Activated B cell treated with CpG ODN at 0.5 μM for 24 hours (primary cell): ENCODE data around the gene FOXP1. TPM values are rescaled to one million over a fixed set of nuclear protein-coding genes. Genes with fewer than 3 reads are reported as not detected.

Source experiments
- ATAC-seq: fragments of 200-7000 bp; cut with Tn5 transposase; one replicate; pipeline ENCODE4 v1.10.0; 2021; ENCODE audit warnings: low read depth, mild to moderate bottlenecking, moderate library complexity
- CTCF ChIA-PET: fragments of 350-600 bp; sonication (Branson Sonifier 250); formaldehyde crosslinking; loops from one replicate; lab custom pipeline; 2021; ENCODE audit warnings: antibody characterized with exemption; lab: Charles Lee
- POLR2A ChIA-PET: fragments of 350-600 bp; sonication (Branson Sonifier 250); formaldehyde crosslinking; loops from one replicate; lab custom pipeline; 2021; ENCODE audit warnings: antibody characterized with exemption; lab: Charles Lee
- DNase-seq: peaks from one replicate; pipeline ENCODE4 v3.0.0; 2022
- H3K27ac Mint-ChIP-seq: one replicate; pipeline ENCODE4 v1.8.0; 2020; ENCODE audit warnings: mixed read lengths
- H3K27me3 Mint-ChIP-seq: one replicate; pipeline ENCODE4 v1.8.0; 2021; ENCODE audit warnings: mixed read lengths
- H3K36me3 Mint-ChIP-seq: one replicate; pipeline ENCODE4 v1.8.0; 2021; ENCODE audit warnings: low read depth, mixed read lengths
- H3K4me1 Mint-ChIP-seq: one replicate; pipeline ENCODE4 v1.8.0; 2021; ENCODE audit warnings: mixed read lengths
- H3K4me3 Mint-ChIP-seq: one replicate; pipeline ENCODE4 v1.8.0; 2020; ENCODE audit warnings: mild to moderate bottlenecking, mixed read lengths
- H3K9me3 Mint-ChIP-seq: one replicate; pipeline ENCODE4 v1.8.0; 2020; ENCODE audit warnings: mixed read lengths
- intact Hi-C: fragments of 100-400 bp; cut with micrococcal nuclease; formaldehyde crosslinking; loops from one replicate; pipeline ENCODE4 v1.15.1; 2024
- total RNA-seq: library from RNA; stranded (reverse); gene quantifications from 2 replicates; pipeline ENCODE4 v1.2.3, GENCODE V29; 2022
- TF ChIP-seq, protein P1 (sequence below): fragments of 200-600 bp; IDR thresholded peaks from one replicate; pipeline ENCODE4 v1.8.0; 2022; ENCODE audit warnings: antibody characterized with exemption, mild to moderate bottlenecking

Gene FOXP1
- total RNA-seq, 1 donor from 2014 or later, result 563 TPM

- POLR2A ChIA-PET, result interaction anchor here (0.7 to 9.2 kb wide), 8 partner anchors 10 to 64 kb away, joined by 3 to 82 read pairs (median 3); no protein-coding TSS in a partner anchor
- no peaks in the 10 kb centered on the region for H3K27me3 Mint-ChIP-seq
- TF ChIP-seq, protein P1, sequence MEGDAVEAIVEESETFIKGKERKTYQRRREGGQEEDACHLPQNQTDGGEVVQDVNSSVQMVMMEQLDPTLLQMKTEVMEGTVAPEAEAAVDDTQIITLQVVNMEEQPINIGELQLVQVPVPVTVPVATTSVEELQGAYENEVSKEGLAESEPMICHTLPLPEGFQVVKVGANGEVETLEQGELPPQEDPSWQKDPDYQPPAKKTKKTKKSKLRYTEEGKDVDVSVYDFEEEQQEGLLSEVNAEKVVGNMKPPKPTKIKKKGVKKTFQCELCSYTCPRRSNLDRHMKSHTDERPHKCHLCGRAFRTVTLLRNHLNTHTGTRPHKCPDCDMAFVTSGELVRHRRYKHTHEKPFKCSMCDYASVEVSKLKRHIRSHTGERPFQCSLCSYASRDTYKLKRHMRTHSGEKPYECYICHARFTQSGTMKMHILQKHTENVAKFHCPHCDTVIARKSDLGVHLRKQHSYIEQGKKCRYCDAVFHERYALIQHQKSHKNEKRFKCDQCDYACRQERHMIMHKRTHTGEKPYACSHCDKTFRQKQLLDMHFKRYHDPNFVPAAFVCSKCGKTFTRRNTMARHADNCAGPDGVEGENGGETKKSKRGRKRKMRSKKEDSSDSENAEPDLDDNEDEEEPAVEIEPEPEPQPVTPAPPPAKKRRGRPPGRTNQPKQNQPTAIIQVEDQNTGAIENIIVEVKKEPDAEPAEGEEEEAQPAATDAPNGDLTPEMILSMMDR, result no peak
- H3K36me3 Mint-ChIP-seq, result peaks cover 99% of the 10 kb centered on the region
- H3K4me3 Mint-ChIP-seq, result peak overlapping the region; percentile 45
- DNase-seq (no peak), ATAC-seq (peak; percentile 67)
- H3K9me3 Mint-ChIP-seq, result no peaks in the 10 kb centered on the region
- H3K27ac Mint-ChIP-seq, result peak overlapping the region; percentile 82
- H3K4me1 Mint-ChIP-seq, result peaks cover 86% of the 10 kb centered on the region
- intact Hi-C loops, result loop anchor here (2.0 to 5.0 kb wide), 2 partner anchors 15 to 33 kb away; no protein-coding TSS in a partner anchor
- CTCF ChIA-PET, result no interaction called here
These were observed 538.2 kb downstream of the FOXP1 start for GRCh38 chr3:71045212-71045916.

DNA sequence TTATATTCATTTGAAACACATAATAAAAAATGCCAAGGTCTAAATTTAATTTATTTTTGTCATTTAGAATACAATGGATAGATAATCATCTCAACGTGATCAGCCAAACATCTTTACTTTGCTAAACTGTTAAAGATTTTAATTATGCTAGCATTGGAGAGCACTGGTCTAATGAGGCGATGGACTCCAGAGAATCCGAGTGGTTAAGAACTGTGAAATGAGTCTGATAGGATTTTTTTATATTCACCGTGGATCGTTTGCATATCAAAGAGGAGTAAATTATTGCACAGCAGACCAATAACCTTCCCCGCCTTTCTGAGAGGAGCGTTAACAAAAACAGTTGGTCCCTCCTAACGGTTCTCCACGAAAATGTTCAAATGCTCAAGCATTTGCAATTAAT lies 540.8 kb downstream of the FOXP1 start:
- Mint-ChIP-seq H3K4me1 (peaks cover 76% of the 10 kb centered on the region), H3K27ac (no peak overlapping the region), H3K36me3 (peaks cover 99% of the 10 kb centered on the region), H3K4me3 (no peak overlapping the region), H3K27me3 (no peaks in the 10 kb centered on the region), H3K9me3 (no peaks in the 10 kb centered on the region)
- intact Hi-C loops, result no loop called here
- ATAC-seq (no peak), DNase-seq (no peak)
- CTCF ChIA-PET, result no interaction called here
- TF ChIP-seq, protein P1, result no peak
- POLR2A ChIA-PET, result no interaction called here

DNA sequence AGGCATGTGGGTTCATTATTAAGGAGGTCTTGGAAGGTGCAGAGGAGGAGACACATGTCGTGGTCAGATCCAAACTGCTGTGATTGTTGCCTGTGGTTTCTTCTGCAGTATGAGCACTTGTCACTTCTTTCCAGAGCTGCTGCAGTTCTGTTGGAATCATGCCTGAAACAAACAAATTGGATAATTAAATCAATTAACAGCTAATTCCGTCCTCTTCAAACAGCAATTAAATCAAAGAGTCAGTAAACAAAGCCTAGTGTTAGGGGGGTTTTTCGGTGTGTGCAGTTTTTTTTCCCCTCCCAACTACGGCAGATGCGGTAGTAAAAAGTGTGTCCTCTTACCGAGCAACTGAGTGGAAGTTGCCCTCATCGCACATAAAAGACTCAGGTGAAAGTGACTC lies 542.2 kb downstream of the FOXP1 start:
- no peak for DNase-seq
- Mint-ChIP-seq H3K4me1 (peaks cover 75% of the 10 kb centered on the region), H3K27me3 (no peaks in the 10 kb centered on the region), H3K27ac (no peak overlapping the region), H3K9me3 (no peaks in the 10 kb centered on the region), H3K4me3 (no peak overlapping the region), H3K36me3 (peaks cover 99% of the 10 kb centered on the region)
- intact Hi-C loops, result no loop called here
- POLR2A ChIA-PET, result no interaction called here
- TF ChIP-seq, protein P1, result no peak
- no peak for ATAC-seq
- CTCF ChIA-PET, result no interaction called here

- peak overlapping the region; percentile 3 for H3K27ac Mint-ChIP-seq
- H3K36me3 Mint-ChIP-seq, result peaks cover 98% of the 10 kb centered on the region
- no peaks in the 10 kb centered on the region for H3K27me3 Mint-ChIP-seq
- H3K4me3 Mint-ChIP-seq, result no peak overlapping the region
- TF ChIP-seq, protein P1, result no peak
- H3K9me3 Mint-ChIP-seq, result no peaks in the 10 kb centered on the region
- no peak for DNase-seq
- POLR2A ChIA-PET, result interaction anchor here (0.7 kb wide), 1 partner anchor 470 kb away, joined by 8 read pairs; no protein-coding TSS in a partner anchor
- ATAC-seq, result no peak
- intact Hi-C loops, result no loop called here
- CTCF ChIA-PET, result no interaction called here
- peaks cover 74% of the 10 kb centered on the region for H3K4me1 Mint-ChIP-seq
These were observed 544.2 kb downstream of the FOXP1 start for GRCh38 chr3:71039332-71039731.

DNA sequence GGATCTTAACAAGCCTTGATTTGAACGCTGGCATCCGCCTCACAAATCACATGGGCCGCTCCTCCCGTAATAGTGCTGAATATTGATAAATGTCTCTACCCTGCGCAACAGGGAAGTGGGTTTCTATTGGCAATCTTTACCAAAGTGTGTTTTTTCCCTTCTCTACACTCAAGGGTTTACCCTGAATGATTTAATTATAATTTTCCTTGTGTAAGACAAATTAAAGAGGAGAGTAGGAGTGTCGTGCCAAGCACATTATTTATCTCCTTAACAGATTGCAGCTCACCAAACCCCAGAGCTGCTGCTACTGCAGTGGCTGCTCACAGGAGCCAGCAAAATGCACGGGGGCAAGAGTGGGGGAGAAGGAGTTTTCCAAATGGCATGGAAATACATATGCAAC lies 545.8 kb downstream of the FOXP1 start:
- Mint-ChIP-seq H3K27ac (peak overlapping the region; percentile 50), H3K4me3 (no peak overlapping the region), H3K4me1 (peaks cover 76% of the 10 kb centered on the region), H3K9me3 (no peaks in the 10 kb centered on the region), H3K36me3 (peaks cover 98% of the 10 kb centered on the region), H3K27me3 (no peaks in the 10 kb centered on the region)
- no peak for ATAC-seq
- intact Hi-C loops, result no loop called here
- DNase-seq, result no peak
- CTCF ChIA-PET, result no interaction called here
- POLR2A ChIA-PET, result interaction anchor here (0.5 to 0.7 kb wide), 2 partner anchors 91 to 107 kb away, joined by 3 to 4 read pairs; no protein-coding TSS in a partner anchor
- TF ChIP-seq, protein P1, result no peak
